Astrocyte of the hippocampus (primary cell): ENCODE results near the gene BTNL3.
A peak's percentile ranks its signal among the peaks of the same experiment; 100 is the strongest.
"Not testable (repeated sequence)": the region's sequence is repeated elsewhere in the genome, so short reads cannot be mapped to it uniquely, and the experiment has no call there.

Experiments used
- DNase-seq: peaks from one replicate; pipeline ENCODE4 v3.0.0; 2011; ENCODE audit warnings: low read depth, low spot score

BTNL3 gene

DNA sequence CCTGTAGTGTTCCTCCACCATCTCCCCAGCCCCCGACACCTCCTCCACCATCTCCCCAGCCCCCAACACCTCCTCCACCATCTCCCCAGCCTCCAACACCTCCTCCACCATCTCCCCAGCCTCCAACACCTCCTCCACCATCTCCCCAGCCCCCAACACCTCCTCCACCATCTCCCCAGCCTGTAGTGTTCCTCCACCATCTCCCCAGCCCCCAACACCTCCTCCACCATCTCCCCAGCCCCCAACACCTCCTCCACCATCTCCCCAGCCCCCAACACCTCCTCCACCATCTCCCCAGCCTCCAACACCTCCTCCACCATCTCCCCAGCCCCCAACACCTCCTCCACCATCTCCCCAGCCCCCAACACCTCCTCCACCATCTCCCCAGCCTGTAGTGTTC lies 57.2 kb downstream of the BTNL3 start:
- DNase-seq = not testable (repeated sequence)

DNA sequence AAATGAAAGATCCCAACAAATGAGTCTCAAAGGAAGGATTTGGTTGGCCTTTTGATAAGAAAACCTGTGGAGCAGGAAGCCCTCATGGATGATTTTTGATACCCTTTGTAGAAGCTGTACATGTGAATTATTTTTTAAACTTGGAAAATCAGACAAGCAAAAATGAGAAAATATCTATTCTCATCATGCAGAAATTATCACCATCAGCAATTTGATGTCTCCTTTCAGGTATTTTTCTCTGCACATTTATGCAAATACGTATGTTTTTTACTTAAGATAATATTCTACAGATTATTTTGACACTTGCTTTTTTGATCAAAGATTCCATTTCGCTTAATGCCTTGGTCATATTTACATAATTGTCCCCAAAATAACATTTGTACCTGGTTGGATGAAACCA lies 58.6 kb downstream of the BTNL3 start:
- DNase-seq = no peak

DNA sequence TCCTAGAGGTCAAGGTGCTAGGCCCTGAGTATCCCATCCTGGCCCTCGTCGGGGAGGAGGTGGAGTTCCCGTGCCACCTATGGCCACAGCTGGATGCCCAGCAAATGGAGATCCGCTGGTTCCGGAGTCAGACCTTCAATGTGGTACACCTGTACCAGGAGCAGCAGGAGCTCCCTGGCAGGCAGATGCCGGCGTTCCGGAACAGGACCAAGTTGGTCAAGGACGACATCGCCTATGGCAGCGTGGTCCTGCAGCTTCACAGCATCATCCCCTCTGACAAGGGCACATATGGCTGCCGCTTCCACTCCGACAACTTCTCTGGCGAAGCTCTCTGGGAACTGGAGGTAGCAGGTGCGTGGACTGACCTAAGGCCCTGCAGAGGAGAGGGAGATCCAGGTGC lies 59.3 kb downstream of the BTNL3 start:
- no peak for DNase-seq

DNA sequence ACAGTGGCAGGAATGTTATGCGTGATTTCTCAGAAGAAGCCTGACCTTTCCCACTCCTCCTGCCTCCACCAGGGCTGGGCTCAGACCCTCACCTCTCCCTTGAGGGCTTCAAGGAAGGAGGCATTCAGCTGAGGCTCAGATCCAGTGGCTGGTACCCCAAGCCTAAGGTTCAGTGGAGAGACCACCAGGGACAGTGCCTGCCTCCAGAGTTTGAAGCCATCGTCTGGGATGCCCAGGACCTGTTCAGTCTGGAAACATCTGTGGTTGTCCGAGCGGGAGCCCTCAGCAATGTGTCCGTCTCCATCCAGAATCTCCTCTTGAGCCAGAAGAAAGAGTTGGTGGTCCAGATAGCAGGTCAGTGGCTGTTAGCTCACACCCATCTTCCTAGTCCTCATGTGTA lies 61.4 kb downstream of the BTNL3 start:
- no peak for DNase-seq

DNA sequence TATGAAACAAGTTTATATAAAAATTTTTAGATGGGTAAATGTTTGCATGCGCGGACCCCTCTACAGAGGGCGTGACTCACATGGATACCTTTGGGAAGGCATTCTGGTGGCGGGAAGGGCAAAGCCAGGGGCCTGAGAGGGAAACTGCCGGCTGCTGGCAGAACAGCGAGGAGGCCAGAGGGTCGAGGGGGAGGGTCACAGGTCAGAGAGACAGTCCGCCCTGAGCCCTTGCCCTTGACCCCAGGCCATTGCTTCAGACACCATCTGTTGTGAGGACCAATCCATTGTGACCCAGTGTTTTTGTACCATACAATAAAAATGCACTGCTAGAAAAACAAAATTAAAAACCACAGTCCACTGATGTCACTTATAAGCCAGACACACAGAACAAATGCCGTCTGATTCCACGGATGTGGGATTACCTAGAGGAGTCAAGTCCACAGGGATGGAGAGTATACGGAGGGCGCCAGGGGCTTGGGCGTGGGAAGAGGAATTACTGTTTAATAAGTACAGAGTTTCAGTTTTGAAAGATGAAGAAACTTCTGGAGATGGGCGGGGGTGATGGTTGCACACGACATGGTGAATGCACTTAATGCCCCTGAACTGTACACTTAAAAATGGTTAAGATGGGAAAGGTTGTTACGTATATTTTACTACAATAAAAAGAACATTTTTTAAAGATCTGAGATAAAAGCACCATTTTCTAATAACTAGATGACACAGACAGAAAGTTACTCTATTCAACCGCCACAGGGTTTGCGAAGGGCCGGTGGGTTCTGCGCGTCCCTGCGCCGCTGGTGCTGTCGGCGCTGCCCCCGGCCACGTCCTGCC lies 63.4 kb downstream of the BTNL3 start:
- no peak for DNase-seq

DNA sequence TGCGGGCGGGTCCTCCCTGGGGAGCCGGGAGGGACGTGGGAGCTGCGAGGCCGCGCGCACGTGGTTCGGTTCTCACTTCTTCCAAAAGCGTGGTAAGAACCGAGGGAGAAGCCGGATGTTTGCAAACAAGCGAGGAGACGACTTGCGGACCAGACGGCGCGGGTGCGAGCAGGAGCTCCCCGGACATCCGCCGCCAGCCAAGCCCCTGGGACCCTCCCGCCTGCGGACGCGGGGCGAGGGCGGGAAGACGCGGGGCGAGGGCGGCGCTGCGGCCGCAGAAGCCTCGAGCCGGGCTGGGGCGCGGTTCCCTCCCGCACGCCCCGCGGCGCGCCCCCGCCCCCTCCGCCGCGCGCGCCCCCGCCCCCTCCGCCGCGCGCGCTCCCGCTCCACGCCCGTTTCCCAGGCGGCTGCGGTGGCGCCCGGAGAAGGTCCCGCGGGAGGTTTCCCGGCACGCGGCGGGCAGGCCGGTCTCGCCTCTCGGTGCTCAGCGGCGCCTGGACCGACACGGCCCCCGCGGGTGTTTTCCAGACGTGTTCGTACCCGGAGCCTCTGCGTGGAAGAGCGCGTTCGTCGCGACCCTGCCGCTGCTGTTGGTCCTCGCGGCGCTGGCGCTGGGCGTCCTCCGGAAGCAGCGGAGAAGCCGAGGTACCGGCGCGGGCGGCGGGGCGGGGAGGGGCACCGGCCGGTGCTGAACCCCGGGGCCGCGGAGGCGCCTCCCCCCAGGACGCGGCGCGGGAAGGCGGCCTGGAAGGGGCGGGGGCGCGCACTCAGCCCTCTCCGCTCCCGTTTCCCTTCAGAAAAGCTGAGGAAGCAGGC lies 64.2 kb downstream of the BTNL3 start:
- DNase-seq = peak; percentile 23

DNA sequence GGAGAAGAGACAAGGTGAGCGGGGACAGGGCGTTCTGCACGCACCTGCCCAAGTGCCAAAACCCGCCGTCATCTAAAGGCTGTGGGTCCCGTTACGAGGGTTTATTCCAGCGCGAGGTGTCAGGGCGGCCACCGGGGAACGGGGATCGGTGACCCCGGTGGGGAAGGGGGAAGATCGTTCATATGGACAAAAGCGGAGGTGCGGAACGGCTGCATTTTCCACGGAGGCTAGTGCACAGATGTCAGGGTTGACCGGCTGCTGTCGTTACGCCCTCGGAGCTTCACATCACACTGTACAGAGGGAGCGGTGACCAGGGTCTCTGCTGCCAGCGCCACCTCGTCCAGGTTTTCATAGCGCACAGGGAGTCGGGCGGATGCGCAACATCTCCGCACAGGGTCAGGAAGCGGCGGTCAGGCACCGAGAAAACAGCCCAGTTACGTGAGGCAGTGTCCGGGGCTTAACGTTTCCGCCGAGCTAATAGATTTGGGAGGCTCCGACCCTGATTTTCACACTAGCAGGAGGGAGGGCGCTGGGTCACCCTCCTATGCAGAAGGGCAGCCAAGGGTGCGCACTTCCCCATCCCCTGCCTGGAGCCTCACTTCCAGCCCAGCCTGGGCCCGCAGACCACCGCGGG lies 65.0 kb downstream of the BTNL3 start:
- peak; percentile 11 for DNase-seq

DNA sequence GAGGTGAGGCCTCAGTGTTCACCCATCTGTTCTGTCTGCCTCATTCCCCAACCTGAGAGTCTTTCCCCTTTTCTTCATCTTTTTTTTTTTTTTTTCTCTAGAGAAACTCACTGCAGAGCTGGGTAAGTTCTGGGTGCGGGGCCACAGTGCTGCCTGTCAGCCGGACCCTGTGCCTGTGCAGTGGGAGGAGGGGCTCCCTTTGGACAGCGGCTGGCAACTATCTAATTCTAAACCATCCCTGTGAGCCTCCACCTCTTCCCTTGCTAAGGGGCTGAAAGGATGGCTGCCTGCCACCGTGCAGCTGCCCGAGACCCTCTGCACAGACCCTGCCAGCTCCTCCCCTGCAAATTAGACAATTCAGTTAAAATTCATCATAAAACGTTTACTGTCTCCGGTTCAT lies 65.5 kb downstream of the BTNL3 start:
- no peak for DNase-seq

DNA sequence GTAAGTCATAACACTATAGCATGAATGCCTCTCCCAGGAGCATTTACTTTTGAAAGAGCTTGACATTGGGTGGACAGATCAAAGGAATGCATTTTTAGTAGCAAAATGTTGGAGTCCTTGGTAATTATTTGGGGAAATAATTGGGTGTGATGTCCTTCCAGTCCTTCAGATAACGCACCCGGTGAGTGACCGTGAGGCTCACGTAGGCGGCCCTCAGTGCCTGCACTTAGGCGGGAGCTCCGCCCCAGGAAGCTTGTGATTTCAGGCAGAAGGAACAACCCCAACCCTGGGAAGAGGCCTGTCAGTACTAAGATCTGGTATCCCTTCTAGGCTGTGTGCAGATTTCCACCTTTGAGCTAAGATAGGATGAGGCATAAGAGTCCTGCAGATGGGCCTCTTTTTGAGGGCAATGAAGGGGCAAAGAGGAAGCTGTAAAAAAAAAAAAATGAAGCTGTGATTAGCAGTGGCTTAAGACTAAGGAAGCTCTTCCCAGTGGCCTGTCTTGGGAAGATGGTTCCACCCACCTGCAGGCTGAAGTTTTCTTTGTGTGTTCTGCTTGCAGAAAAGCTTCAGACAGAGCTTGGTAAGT lies 66.3 kb downstream of the BTNL3 start:
- no peak for DNase-seq
